SJSA1 (cell line): ENCODE data around the gene NAGS. TPM values are rescaled to one million over a fixed set of nuclear protein-coding genes. Genes with fewer than 3 reads are reported as not detected.
"Not testable (repeated sequence)": the region's sequence is repeated elsewhere in the genome, so short reads cannot be mapped to it uniquely, and the experiment has no call there.

ENCODE experiments used
- DNase-seq, 2 experiments: peaks; one replicate each; pipeline ENCODE4 v3.0.0-alpha.2; 2015 to 2020; ENCODE audit warnings: low spot score in 2 of 2, low read depth in 1 of 2
- H3K27ac ChIP-seq: fragments of 250-450 bp; sonication (Bioruptor Pico); 2 replicates; pipeline ENCODE4 v1.5.1; 2020; ENCODE audit warnings: mild to moderate bottlenecking, moderate library complexity
- H3K27me3 ChIP-seq: fragments of 250-450 bp; sonication (Bioruptor Pico); replicated peaks from 2 replicates; pipeline ENCODE4 v1.5.1; 2020; ENCODE audit warnings: mild to moderate bottlenecking, moderate library complexity
- H3K36me3 ChIP-seq: fragments of 250-450 bp; sonication (Bioruptor Pico); 2 replicates; pipeline ENCODE4 v1.5.1; 2020; ENCODE audit warnings: mild to moderate bottlenecking
- H3K4me1 ChIP-seq: fragments of 250-450 bp; sonication (Bioruptor Pico); replicated peaks from 2 replicates; pipeline ENCODE4 v1.6.1; 2021; ENCODE audit warnings: mild to moderate bottlenecking
- H3K4me3 ChIP-seq: fragments of 250-450 bp; sonication (Bioruptor Pico); 2 replicates; pipeline ENCODE4 v1.5.1; 2020; ENCODE audit warnings: mild to moderate bottlenecking
- H3K9me3 ChIP-seq: fragments of 250-450 bp; sonication (Bioruptor Pico); replicated peaks from 2 replicates; pipeline ENCODE4 v1.5.1; 2020; ENCODE audit warnings: mild to moderate bottlenecking
- total RNA-seq: library from RNA; depleted of rRNA; stranded (reverse); fragments of >200 nt; shearing (Covaris generic); gene quantifications from 2 replicates; pipeline ENCODE4 v1.2.3, GENCODE V29; 2014

NAGS gene
- total RNA-seq, 1 experiment from 2014 or later, result 3.3 TPM

DNA sequence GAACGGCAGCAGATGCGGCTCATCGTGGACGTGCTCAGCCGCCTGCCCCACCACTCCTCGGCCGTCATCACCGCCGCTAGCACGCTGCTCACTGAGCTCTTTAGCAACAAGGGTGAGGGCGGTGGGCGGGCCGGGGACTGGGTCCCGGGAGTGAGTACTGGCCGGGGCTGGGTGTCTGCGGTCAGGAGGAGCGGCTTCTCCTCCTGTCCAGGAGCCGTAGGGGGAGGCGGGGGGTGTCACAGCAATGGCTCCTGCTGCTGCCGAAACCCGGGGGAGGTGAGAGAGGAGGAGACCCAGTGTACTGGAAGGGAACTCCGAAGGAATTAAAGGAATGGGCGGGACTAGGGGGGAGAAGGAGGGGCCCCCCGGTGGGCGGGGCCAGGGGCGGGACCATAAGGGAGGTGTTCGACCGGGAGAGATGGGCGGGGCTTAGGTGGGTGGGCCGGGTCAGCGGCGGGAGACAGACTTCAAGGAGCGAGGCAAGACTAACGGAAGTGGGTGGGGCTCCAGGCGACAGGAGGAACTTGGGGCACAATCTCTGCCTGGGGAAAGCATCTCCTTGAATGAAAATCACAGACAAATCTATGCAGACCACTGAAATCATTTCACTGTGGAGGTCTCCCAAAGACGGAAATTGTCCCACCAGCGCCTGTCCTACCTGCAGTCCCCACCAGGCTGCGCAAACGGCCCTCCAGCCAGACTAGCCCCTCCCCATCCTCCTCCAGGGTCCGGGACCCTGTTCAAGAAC lies 2.4 kb downstream of the NAGS start:
- DNase-seq, result peak; percentile 96 to 100
- Histone ChIP-seq H3K36me3 (peaks cover 25% of the 10 kb centered on the region), H3K27ac (peak overlapping the region; percentile 30), H3K9me3 (no peaks in the 10 kb centered on the region), H3K27me3 (no peaks in the 10 kb centered on the region), H3K4me3 (peak overlapping the region; percentile 58), H3K4me1 (peaks cover 69% of the 10 kb centered on the region)

- H3K27ac ChIP-seq, result peak overlapping the region; percentile 30
- H3K36me3 ChIP-seq, result peaks cover 26% of the 10 kb centered on the region
- DNase-seq, result peak; percentile 54 to 65
- no peaks in the 10 kb centered on the region for H3K9me3 ChIP-seq
- peak overlapping the region; percentile 58 for H3K4me3 ChIP-seq
- peaks cover 69% of the 10 kb centered on the region for H3K4me1 ChIP-seq
- no peaks in the 10 kb centered on the region for H3K27me3 ChIP-seq
These were observed 3.2 kb downstream of the NAGS start for GRCh38 chr17:44007346-44008204.

- peak overlapping the region; percentile 58 for H3K4me3 ChIP-seq
- no peak for DNase-seq
- no peak overlapping the region for H3K27ac ChIP-seq
These were observed 3.9 kb downstream of the NAGS start for GRCh38 chr17:44008205-44008909.

DNA sequence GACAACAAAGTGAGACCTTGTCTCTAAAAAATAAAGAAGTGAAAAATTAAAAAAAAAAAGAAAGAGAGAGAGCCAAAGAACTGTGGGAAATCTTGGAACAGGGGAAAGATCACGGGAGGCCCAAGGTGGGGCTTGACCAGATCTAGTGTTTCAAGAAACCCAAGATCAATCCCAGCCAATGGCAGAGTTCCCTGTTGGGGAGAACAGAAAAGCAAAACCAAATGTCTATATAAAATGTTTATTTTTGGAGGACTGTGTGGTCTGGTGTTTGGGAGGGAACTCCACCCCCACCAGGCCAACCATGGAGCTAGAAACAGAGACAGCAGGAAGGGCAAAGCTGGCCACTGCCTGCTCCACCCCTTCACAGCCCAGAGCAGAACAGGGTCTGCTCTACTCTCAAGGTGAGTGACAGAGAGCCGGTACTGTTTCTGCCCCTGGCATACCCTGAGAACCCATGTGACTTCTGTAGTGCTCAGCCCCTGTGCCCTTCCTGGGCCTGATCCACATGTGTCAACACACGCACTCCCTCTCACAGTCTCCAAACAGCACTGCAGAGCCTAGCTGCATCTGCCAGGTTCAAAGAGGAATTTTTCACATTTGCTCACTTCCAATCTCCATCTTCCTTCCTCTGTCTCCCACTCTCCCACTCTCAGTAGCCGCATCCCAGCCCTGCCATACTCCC lies 6.7 kb downstream of the NAGS start:
- no peaks in the 10 kb centered on the region for H3K9me3 ChIP-seq
- peaks cover 76% of the 10 kb centered on the region for H3K4me1 ChIP-seq
- no peak overlapping the region for H3K4me3 ChIP-seq
- DNase-seq, result peak; percentile 89 to 95
- peaks cover 35% of the 10 kb centered on the region for H3K36me3 ChIP-seq
- H3K27ac ChIP-seq, result peak overlapping the region; percentile 68
- no peaks in the 10 kb centered on the region for H3K27me3 ChIP-seq

More at GRCh38 chr17:44008205-44008909, 3.9 kb downstream of the NAGS start:
- H3K36me3 ChIP-seq, result peaks cover 30% of the 10 kb centered on the region
- peaks cover 63% of the 10 kb centered on the region for H3K4me1 ChIP-seq
- H3K9me3 ChIP-seq, result no peaks in the 10 kb centered on the region
- H3K27me3 ChIP-seq, result no peaks in the 10 kb centered on the region

GRCh38 chr17:44011876-44012275 lies 7.5 kb downstream of the NAGS start:
- Histone ChIP-seq H3K4me3 (no peak overlapping the region), H3K4me1 (peaks cover 70% of the 10 kb centered on the region), H3K27me3 (no peaks in the 10 kb centered on the region), H3K9me3 (no peaks in the 10 kb centered on the region), H3K27ac (no peak overlapping the region), H3K36me3 (peaks cover 35% of the 10 kb centered on the region)
- DNase-seq, result no peak

- peaks cover 33% of the 10 kb centered on the region for H3K36me3 ChIP-seq
- H3K9me3 ChIP-seq, result no peaks in the 10 kb centered on the region
- no peaks in the 10 kb centered on the region for H3K27me3 ChIP-seq
- no peak for DNase-seq
- no peak overlapping the region for H3K4me3 ChIP-seq
- H3K4me1 ChIP-seq, result peaks cover 67% of the 10 kb centered on the region
- H3K27ac ChIP-seq, result no peak overlapping the region
These were observed 8.0 kb downstream of the NAGS start for GRCh38 chr17:44012391-44012790.

- H3K9me3 ChIP-seq, result no peaks in the 10 kb centered on the region
- H3K4me3 ChIP-seq, result no peak overlapping the region
- DNase-seq, result no peak
- H3K27me3 ChIP-seq, result no peaks in the 10 kb centered on the region
- peaks cover 62% of the 10 kb centered on the region for H3K4me1 ChIP-seq
- H3K36me3 ChIP-seq, result peaks cover 32% of the 10 kb centered on the region
- H3K27ac ChIP-seq, result no peak overlapping the region
These were observed 8.5 kb downstream of the NAGS start for GRCh38 chr17:44012874-44013273.

DNA sequence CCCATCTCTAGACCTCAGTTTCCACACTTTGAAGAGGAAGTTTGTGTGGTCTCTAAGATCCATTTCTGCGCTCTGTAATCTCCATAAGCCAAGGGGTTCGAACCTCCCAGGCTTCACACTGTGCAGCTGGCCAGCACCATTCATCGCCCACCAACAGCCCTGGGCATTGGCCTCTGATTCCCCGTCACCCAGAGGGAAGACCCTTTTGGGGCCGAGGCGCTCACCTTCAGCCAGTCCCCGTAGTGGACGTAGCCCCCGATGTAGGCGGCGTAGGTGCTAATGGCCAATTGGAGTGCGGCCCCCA lies 9.7 kb downstream of the NAGS start:
- no peak for DNase-seq
- H3K4me3 ChIP-seq, result peak overlapping the region; percentile 64
- H3K36me3 ChIP-seq, result peaks cover 24% of the 10 kb centered on the region
- H3K27ac ChIP-seq, result peak overlapping the region; percentile 43
- H3K4me1 ChIP-seq, result peaks cover 50% of the 10 kb centered on the region
- H3K27me3 ChIP-seq, result no peaks in the 10 kb centered on the region
- H3K9me3 ChIP-seq, result no peaks in the 10 kb centered on the region

GRCh38 chr17:44014437-44015172 lies 10.2 kb downstream of the NAGS start, which contains the start of gene TMEM101:
TMEM101 (minus strand) TSS chr17:44014963; CDS start chr17:44014952, 11 bp downstream.
- peak; percentile 88 to 97 for DNase-seq
- peak within 1 kb of the TSS; percentile 64 for H3K4me3 ChIP-seq
- H3K27ac ChIP-seq, result peak within 1 kb of the TSS; percentile 43
- peaks cover 21% of the 10 kb centered on the region; the same call in 1 of the 2 replicates for H3K36me3 ChIP-seq
- H3K4me1 ChIP-seq, result peaks cover 45% of the 10 kb centered on the region
- H3K9me3 ChIP-seq, result no peaks in the 10 kb centered on the region
- H3K27me3 ChIP-seq, result no peaks in the 10 kb centered on the region

DNA sequence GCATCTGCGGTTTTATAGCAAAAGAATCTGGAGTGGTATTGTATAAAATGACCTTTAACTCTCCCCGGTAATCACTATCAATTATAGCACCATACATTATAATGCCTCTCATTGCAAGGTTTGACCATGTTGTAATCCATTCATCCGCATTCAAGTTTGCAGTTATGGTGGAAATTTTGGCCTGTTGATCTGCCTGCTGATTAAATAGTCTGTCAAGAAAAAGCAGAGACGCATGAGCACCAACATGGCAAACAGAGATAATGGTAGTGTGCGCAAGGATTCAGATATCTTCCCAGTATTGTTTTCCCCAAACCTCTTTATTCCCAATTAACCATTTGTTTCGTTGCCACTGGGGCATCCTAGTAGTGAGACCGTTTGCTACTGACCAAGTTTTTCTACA lies 16.8 kb downstream of the NAGS start:
- H3K27me3 ChIP-seq, H3K4me3 ChIP-seq, H3K27ac ChIP-seq, H3K9me3 ChIP-seq, H3K4me1 ChIP-seq, DNase-seq: not testable (repeated sequence)
- peaks cover 29% of the 10 kb centered on the region for H3K36me3 ChIP-seq

- Histone ChIP-seq H3K9me3 (no peaks in the 10 kb centered on the region), H3K36me3 (peaks cover 33% of the 10 kb centered on the region), H3K27me3 (no peaks in the 10 kb centered on the region), H3K4me1 (no peaks in the 10 kb centered on the region), H3K4me3 (no peak overlapping the region), H3K27ac (no peak overlapping the region)
- no peak for DNase-seq
These were observed 17.8 kb downstream of the NAGS start for GRCh38 chr17:44022246-44022645.

- Histone ChIP-seq H3K9me3 (no peaks in the 10 kb centered on the region), H3K27ac (no peak overlapping the region), H3K4me1 (no peaks in the 10 kb centered on the region), H3K36me3 (peaks cover 41% of the 10 kb centered on the region), H3K4me3 (no peak overlapping the region), H3K27me3 (no peaks in the 10 kb centered on the region)
- DNase-seq, result no peak
These were observed 19.3 kb downstream of the NAGS start for GRCh38 chr17:44023545-44024270.
